ENCODE results near the gene TACC2.

DNA sequence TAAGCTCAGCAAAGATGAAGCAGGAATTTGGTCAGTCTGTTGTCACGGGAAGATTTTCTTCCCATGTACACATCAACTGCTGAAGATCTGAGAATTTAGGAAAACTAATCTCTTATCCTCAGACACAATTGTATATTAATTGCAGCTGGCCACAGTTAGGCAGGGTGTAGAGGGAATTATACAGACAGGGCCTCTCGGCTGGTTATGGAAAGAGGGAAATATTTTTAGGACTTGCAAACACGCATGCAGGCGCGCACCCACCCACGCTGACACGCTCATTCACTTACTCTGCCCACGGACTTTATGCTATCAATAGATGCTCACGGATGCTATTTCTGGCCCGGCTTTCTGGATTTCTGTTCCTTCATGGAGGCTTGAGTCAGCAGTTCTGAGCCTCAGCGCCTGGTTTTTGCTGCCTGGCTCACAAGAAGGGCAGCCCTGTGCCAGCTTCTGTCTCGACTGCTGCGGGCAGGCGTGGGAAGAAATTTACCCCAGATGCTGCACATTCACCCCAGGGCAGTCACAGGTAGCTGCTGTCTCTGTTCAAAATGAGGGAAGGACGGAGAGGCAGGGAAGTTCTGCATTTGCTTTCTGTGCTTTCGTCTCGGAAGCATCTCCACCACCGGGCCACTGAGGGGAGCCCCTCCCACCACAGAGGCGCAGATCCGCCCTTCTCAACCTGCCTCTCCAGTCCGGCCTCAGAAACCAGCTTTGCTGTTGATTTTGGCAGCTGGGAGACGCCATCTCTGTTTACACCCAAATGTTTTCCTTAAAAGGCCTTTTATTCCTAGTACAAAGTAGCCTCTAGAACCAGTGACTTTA, 165.8 kb downstream of the TACC2 start:
- TF ChIP-seq, protein P1, sequence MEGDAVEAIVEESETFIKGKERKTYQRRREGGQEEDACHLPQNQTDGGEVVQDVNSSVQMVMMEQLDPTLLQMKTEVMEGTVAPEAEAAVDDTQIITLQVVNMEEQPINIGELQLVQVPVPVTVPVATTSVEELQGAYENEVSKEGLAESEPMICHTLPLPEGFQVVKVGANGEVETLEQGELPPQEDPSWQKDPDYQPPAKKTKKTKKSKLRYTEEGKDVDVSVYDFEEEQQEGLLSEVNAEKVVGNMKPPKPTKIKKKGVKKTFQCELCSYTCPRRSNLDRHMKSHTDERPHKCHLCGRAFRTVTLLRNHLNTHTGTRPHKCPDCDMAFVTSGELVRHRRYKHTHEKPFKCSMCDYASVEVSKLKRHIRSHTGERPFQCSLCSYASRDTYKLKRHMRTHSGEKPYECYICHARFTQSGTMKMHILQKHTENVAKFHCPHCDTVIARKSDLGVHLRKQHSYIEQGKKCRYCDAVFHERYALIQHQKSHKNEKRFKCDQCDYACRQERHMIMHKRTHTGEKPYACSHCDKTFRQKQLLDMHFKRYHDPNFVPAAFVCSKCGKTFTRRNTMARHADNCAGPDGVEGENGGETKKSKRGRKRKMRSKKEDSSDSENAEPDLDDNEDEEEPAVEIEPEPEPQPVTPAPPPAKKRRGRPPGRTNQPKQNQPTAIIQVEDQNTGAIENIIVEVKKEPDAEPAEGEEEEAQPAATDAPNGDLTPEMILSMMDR (IDR thresholded peaks at IDR 0.05; ENCODE audit: insufficient read depth, low read depth, low read length): no peak
- TF ChIP-seq EZH2 (IDR thresholded peaks at IDR 0.05; ENCODE audit: insufficient read depth, low read length): no peak

Measured in astrocyte (in vitro differentiated cells and primary cell).